Breast epithelium (tissue), 4 donors: Measurements from ENCODE around the gene ATOSA. TPM values are rescaled to one million over a fixed set of nuclear protein-coding genes. Genes with fewer than 3 reads are reported as not detected.

Source experiments
- DNase-seq, 2 donors: peaks; one replicate each; pipeline ENCODE4 v3.0.0-alpha.2; 2019; ENCODE audit warnings: low spot score in 2 of 2
- H3K27ac ChIP-seq, 2 donors: fragments of 200-600 bp; sonication (generic) in 1 of 2; one replicate each; pipeline ENCODE4 v1.5.1; 2016 to 2019; ENCODE audit warnings: mild to moderate bottlenecking in 1 of 2
- H3K27me3 ChIP-seq, 2 donors: fragments of 200-600 bp; sonication (generic) in 1 of 2; one replicate each; pipeline versions ENCODE4 v1.5.1 to v1.6.0; 2017 to 2019; ENCODE audit warnings: control low read depth in 1 of 2, mild to moderate bottlenecking in 1 of 2
- H3K36me3 ChIP-seq: fragments of 200-600 bp; one replicate; pipeline ENCODE4 v1.5.1; 2019
- H3K4me1 ChIP-seq, 2 donors: fragments of 200-600 bp; sonication (generic); one replicate each; pipeline ENCODE4 v1.5.1; 2016 to 2019; ENCODE audit warnings: control low read depth in 1 of 2
- H3K4me3 ChIP-seq, 3 donors: fragments of 200-600 bp; sonication (generic); 1 replicate in 2 of 3; 2 replicates in 1 of 3; pipeline ENCODE4 v1.5.1; 2016 to 2019; ENCODE audit warnings: mild to moderate bottlenecking in 3 of 3, moderate library complexity in 2 of 3
- H3K9me3 ChIP-seq, 2 donors: fragments of 200-600 bp; sonication (generic) in 1 of 2; one replicate each; pipeline ENCODE4 v1.5.1; 2016 to 2019; ENCODE audit warnings: control low read depth in 1 of 2
- POLR2A ChIP-seq: fragments of 450-650 bp; IDR thresholded peaks from one replicate; pipeline ENCODE4 v1.6.1; 2016; ENCODE audit warnings: antibody characterized with exemption, mild to moderate bottlenecking, moderate library complexity
- POLR2AphosphoS5 ChIP-seq, 3 donors: sonication (generic); formaldehyde crosslinking; IDR thresholded peaks; one replicate each; pipeline ENCODE4 v1.6.1; 2017; ENCODE audit warnings: antibody characterized with exemption in 3 of 3
- intact Hi-C: fragments of 100-400 bp; cut with DNase I; formaldehyde crosslinking; loops from one replicate; pipeline ENCODE4 v1.15.1; 2023; ENCODE audit warnings: low total_unique reads
- total RNA-seq, 3 donors: library from RNA; depleted of rRNA; stranded (reverse); fragments of >200 nt; gene quantifications; one replicate each; pipeline ENCODE4 v1.1.0, GENCODE V29; 2016
- TF ChIP-seq, protein P1 (sequence below), 3 donors: fragments of 450-650 bp; IDR thresholded peaks; one replicate each; pipeline ENCODE4 v1.5.1; 2016 to 2017; ENCODE audit warnings: antibody characterized with exemption in 3 of 3, mild to moderate bottlenecking in 3 of 3, moderate library complexity in 3 of 3

Gene ATOSA
- total RNA-seq, 3 donors from 2014 or later = 157 to 215 (median 168) TPM

DNA sequence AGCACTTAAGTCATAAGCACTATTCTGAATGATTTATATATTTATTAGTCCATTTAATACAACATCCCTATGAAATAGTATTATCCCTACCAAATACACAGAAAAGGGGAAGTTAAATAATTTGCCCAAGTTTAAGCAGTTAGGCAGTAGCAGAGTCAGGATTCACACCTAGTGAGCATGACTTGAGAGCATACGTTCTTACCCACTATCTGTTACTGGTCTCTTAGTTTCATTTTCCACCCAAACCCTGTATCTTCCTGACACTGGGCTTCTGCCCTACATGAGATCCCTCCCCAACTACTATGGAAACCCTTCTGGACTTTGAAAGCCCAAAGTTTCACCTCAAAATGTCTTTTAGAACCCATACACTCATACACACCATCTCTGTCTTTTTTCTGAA lies 4.4 kb upstream of the ATOSA start:
- H3K4me3 ChIP-seq = no peak overlapping the region
- no peak for DNase-seq
- peaks cover 0 to 3% of the 10 kb centered on the region in 2 donors for H3K4me1 ChIP-seq
- no peaks in the 10 kb centered on the region for H3K9me3 ChIP-seq
- no peaks in the 10 kb centered on the region for H3K27me3 ChIP-seq
- intact Hi-C loops = no loop called here
- H3K36me3 ChIP-seq = no peaks in the 10 kb centered on the region
- peak overlapping the region in 1 of 2 donors; percentile 68 for H3K27ac ChIP-seq
- no peak for TF ChIP-seq POLR2AphosphoS5 (IDR thresholded peaks at IDR 0.05)
- TF ChIP-seq, protein P1, sequence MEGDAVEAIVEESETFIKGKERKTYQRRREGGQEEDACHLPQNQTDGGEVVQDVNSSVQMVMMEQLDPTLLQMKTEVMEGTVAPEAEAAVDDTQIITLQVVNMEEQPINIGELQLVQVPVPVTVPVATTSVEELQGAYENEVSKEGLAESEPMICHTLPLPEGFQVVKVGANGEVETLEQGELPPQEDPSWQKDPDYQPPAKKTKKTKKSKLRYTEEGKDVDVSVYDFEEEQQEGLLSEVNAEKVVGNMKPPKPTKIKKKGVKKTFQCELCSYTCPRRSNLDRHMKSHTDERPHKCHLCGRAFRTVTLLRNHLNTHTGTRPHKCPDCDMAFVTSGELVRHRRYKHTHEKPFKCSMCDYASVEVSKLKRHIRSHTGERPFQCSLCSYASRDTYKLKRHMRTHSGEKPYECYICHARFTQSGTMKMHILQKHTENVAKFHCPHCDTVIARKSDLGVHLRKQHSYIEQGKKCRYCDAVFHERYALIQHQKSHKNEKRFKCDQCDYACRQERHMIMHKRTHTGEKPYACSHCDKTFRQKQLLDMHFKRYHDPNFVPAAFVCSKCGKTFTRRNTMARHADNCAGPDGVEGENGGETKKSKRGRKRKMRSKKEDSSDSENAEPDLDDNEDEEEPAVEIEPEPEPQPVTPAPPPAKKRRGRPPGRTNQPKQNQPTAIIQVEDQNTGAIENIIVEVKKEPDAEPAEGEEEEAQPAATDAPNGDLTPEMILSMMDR (IDR thresholded peaks at IDR 0.05) = no peak
- no peak for TF ChIP-seq POLR2A

DNA sequence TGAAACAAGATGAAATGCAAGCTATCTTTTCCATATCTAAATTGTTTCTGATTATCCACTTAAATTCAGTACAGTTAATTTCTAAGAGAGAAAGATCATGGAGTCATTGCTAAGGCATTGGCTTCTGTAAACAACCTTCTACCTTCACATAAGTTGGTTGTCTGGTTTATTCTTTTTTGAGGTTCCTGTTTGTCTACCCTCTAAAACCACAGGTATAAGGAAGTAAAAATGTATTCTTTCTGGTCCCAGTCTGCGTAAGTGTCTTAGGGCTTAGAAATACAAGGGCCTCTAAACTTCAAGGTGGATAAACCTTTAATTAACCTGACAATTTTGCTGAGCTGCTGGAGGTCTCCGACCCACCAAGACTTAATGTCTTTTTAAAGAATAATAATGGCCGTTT lies 3.6 kb upstream of the ATOSA start:
- Histone ChIP-seq H3K36me3 (no peaks in the 10 kb centered on the region), H3K9me3 (no peaks in the 10 kb centered on the region), H3K27ac (peak overlapping the region; percentile 26 to 68), H3K4me3 (no peak overlapping the region), H3K4me1 (peaks cover 0 to 3% of the 10 kb centered on the region in 2 donors), H3K27me3 (no peaks in the 10 kb centered on the region)
- DNase-seq = no peak
- TF ChIP-seq POLR2A (no peak), POLR2AphosphoS5 (IDR thresholded peaks at IDR 0.05) (no peak)
- intact Hi-C loops = no loop called here

DNA sequence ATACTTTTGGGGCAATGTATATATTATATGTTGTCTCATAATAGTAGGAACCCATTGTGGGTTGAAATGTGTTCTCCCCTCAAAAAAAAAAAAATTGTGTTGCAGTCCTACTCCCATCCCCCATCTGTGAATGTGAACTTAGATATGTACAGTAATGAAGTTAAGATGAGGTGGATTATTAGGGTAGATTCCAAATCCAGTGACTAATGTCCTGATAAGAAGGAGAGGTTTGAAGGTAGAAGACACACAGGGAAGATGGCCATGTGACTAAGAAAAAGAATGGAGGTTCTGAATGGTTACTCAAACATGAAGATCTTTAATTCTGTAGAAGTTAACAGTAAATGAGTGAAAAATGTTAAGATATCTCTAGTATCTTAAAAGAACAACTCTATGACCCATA lies 3.0 kb upstream of the ATOSA start:
- no peaks in the 10 kb centered on the region for H3K9me3 ChIP-seq
- TF ChIP-seq POLR2A = no peak
- TF ChIP-seq, protein P1 (IDR thresholded peaks at IDR 0.05) = no peak
- TF ChIP-seq POLR2AphosphoS5 (IDR thresholded peaks at IDR 0.05) = no peak
- H3K4me3 ChIP-seq = no peak overlapping the region
- H3K36me3 ChIP-seq = no peaks in the 10 kb centered on the region
- intact Hi-C loops = no loop called here
- H3K27me3 ChIP-seq = no peaks in the 10 kb centered on the region
- H3K27ac ChIP-seq = peak overlapping the region; percentile 26 to 68
- H3K4me1 ChIP-seq = peaks cover 0 to 3% of the 10 kb centered on the region in 2 donors
- no peak for DNase-seq

DNA sequence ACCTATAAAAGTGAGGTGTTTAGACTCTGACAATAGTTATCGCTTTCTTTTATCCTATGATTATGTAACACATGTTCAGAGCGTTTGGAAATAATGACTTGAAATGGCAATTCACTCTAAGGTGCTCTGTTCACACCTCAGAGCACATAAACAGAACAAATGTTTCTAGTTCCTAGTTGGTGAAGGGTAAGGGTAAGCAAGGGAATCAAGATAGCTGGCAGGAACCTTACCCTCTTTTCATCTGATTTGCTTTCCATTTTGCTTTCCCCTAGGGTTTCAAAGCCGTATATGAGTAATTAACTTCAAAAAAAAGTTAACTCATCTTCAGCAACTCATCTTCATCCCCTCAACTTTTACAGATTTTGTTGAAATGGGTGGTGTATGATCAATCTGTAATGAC lies 2.3 kb upstream of the ATOSA start:
- intact Hi-C loops = no loop called here
- Histone ChIP-seq H3K4me3 (no peak overlapping the region), H3K9me3 (no peaks in the 10 kb centered on the region), H3K36me3 (no peaks in the 10 kb centered on the region), H3K4me1 (peaks cover 0 to 3% of the 10 kb centered on the region in 2 donors), H3K27me3 (no peaks in the 10 kb centered on the region), H3K27ac (peak overlapping the region in 1 of 2 donors; percentile 68)
- TF ChIP-seq POLR2AphosphoS5 (IDR thresholded peaks at IDR 0.05) = no peak
- TF ChIP-seq POLR2A = no peak
- TF ChIP-seq, protein P1 (IDR thresholded peaks at IDR 0.05) = no peak
- DNase-seq = no peak

DNA sequence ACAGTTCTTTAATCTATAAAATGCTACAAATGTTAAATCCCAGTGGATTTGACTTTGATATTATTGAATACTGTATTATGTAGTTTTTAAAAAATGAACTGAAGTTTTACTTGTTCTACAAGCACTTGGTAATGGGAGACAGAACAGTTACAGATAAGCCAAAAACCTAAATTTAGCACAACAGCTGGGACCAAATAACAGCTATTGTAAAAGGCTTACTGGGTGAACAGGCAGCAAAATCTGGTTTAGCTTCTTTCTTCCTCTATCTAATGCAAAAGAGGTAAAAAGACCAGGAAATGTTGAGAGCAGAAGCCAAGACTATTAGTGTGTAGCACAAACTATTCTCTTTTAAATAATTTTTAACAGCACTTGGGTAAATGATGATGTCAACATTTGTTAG lies 1.6 kb upstream of the ATOSA start:
- no peak for DNase-seq
- H3K9me3 ChIP-seq = no peaks in the 10 kb centered on the region
- no peaks in the 10 kb centered on the region for H3K27me3 ChIP-seq
- no peak overlapping the region for H3K4me3 ChIP-seq
- peak overlapping the region in 1 of 2 donors; percentile 97 for H3K27ac ChIP-seq
- H3K36me3 ChIP-seq = no peaks in the 10 kb centered on the region
- TF ChIP-seq, protein P1 (IDR thresholded peaks at IDR 0.05) = no peak
- no peak for TF ChIP-seq POLR2AphosphoS5 (IDR thresholded peaks at IDR 0.05)
- no peak for TF ChIP-seq POLR2A
- intact Hi-C loops = no loop called here
- peaks cover 0 to 3% of the 10 kb centered on the region in 2 donors for H3K4me1 ChIP-seq

DNA sequence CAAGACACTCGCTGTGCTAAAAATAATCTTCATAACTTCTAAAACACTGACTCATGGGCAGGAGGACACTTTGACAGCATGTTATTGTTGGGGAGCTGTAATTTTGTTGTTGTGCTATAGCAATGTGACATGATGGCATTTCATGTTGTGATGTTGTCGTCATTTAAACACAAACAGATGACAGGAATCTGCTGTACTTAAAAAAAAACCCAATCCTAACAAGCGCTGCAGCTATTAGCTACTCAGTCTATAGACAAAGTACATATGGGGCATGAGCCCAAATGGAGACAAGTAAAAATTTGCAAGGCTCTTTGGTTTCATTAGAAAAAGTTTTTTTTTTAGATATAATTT lies 828 bp upstream of the ATOSA start:
- Histone ChIP-seq H3K27ac (peak overlapping the region; percentile 97 to 98), H3K9me3 (no peaks in the 10 kb centered on the region), H3K36me3 (no peaks in the 10 kb centered on the region), H3K4me3 (peak overlapping the region; percentile 74 to 96 (median 93)), H3K27me3 (no peaks in the 10 kb centered on the region), H3K4me1 (peaks cover 0 to 6% of the 10 kb centered on the region in 2 donors)
- TF ChIP-seq, protein P1 (IDR thresholded peaks at IDR 0.05) = no peak
- TF ChIP-seq POLR2A (no peak), POLR2AphosphoS5 (IDR thresholded peaks at IDR 0.05) (no peak)
- intact Hi-C loops = no loop called here
- DNase-seq = no peak
